Upper lobe of left lung (tissue), 6 donors: ENCODE measurements around the gene BLTP3A. TPM values are rescaled to one million over a fixed set of nuclear protein-coding genes. Genes with fewer than 3 reads are reported as not detected.
A peak's percentile ranks its signal among the peaks of the same experiment; 100 is the strongest.
"Not testable (repeated sequence)": the region's sequence is repeated elsewhere in the genome, so short reads cannot be mapped to it uniquely, and the experiment has no call there.

Source experiments
- ATAC-seq, 2 donors: fragments of 200-7000 bp; cut with Tn5 transposase; one replicate each; pipeline ENCODE4 v1.9.1; 2022; ENCODE audit warnings: mild to moderate bottlenecking in 2 of 2, moderate library complexity in 2 of 2; ENCODE audit not compliant: low FRiP score in 2 of 2
- DNase-seq, 2 donors: peaks; one replicate each; pipeline ENCODE4 v3.0.0-alpha.2; 2019 to 2020
- H3K27ac ChIP-seq, 4 donors: fragments of 200-600 bp; sonication (generic); one replicate each; pipeline ENCODE4 v1.5.1; 2016 to 2019
- H3K27me3 ChIP-seq, 4 donors: fragments of 200-600 bp; sonication (generic); one replicate each; pipeline ENCODE4 v1.5.1; 2017 to 2019
- H3K36me3 ChIP-seq, 4 donors: fragments of 200-600 bp; sonication (generic); one replicate each; pipeline ENCODE4 v1.5.1; 2016 to 2019
- H3K4me1 ChIP-seq, 4 donors: fragments of 200-600 bp; sonication (generic); one replicate each; pipeline ENCODE4 v1.5.1; 2018 to 2019
- H3K4me3 ChIP-seq, 4 donors: fragments of 200-600 bp; sonication (generic); one replicate each; pipeline ENCODE4 v1.5.1; 2017 to 2019; ENCODE audit warnings: mild to moderate bottlenecking in 2 of 4, moderate library complexity in 1 of 4
- H3K9me3 ChIP-seq, 4 donors: fragments of 200-600 bp; sonication (generic); one replicate each; pipeline ENCODE4 v1.5.1; 2018 to 2019
- CTCF ChIP-seq, 6 experiments: fragments of 450-650 bp in 4 of 6; fragments of 200-600 bp in 2 of 6; sonication (generic) in 2 of 6; IDR thresholded peaks; one replicate each; pipeline ENCODE4 v1.5.1; 2016 to 2019; ENCODE audit warnings: antibody characterized with exemption in 6 of 6
- EP300 ChIP-seq, 4 donors: sonication (generic); formaldehyde crosslinking; IDR thresholded peaks; one replicate each; pipeline ENCODE4 v1.5.1; 2017; ENCODE audit warnings: antibody characterized with exemption in 4 of 4, control low read depth in 2 of 4
- POLR2A ChIP-seq, 4 donors: fragments of 450-650 bp; IDR thresholded peaks; one replicate each; pipeline ENCODE4 v1.5.1; 2016 to 2017; ENCODE audit warnings: antibody characterized with exemption in 4 of 4, mild to moderate bottlenecking in 2 of 4
- POLR2AphosphoS5 ChIP-seq, 2 donors: sonication (generic); formaldehyde crosslinking; IDR thresholded peaks; one replicate each; pipeline ENCODE4 v1.5.1; 2017; ENCODE audit warnings: antibody characterized with exemption in 2 of 2
- WGBS, 2 donors: methylation state at CpG; one replicate each; pipeline ENCODE4 v1.1.5; 2017 to 2018; 5-methylcytosine and 5-hydroxymethylcytosine counted together
- total RNA-seq, 6 donors: library from RNA; depleted of rRNA in 4 of 6; stranded (reverse); fragments of >200 nt in 4 of 6; gene quantifications; one replicate each; pipeline versions ENCODE4 v1.1.0 to v1.2.1, GENCODE V29; 2016 to 2021
- donor health status: DM: no; HTN: no; CAD: no; lungs with moderate emphysema.
- donor health status: DM: no; HTN: yes; CAD: no; lungs with severe emphysema.

Gene BLTP3A
- total RNA-seq, 6 donors from 2014 or later: 10.5 to 23.0 (median 17.9) TPM

- Histone ChIP-seq H3K27ac (peak overlapping the region in 1 of 4 donors; percentile 7), H3K4me3 (no peak overlapping the region), H3K36me3 (peaks cover 21 to 88% (median 46%) of the 10 kb centered on the region in 4 donors), H3K4me1 (no peaks in the 10 kb centered on the region), H3K27me3 (no peaks in the 10 kb centered on the region), H3K9me3 (no peaks in the 10 kb centered on the region)
- ATAC-seq (no peak), DNase-seq (no peak)
- TF ChIP-seq POLR2A (IDR thresholded peaks at IDR 0.05) (no peak), POLR2AphosphoS5 (IDR thresholded peaks at IDR 0.05) (no peak), CTCF (IDR thresholded peaks at IDR 0.05) (no peak), EP300 (IDR thresholded peaks at IDR 0.05) (no peak)
- 86 to 96% methylated on average over 4 of the region's 4 CpGs for WGBS, 2 donors
Observed at GRCh38 chr6:34772940-34773339, 18.9 kb upstream of the BLTP3A start.

DNA sequence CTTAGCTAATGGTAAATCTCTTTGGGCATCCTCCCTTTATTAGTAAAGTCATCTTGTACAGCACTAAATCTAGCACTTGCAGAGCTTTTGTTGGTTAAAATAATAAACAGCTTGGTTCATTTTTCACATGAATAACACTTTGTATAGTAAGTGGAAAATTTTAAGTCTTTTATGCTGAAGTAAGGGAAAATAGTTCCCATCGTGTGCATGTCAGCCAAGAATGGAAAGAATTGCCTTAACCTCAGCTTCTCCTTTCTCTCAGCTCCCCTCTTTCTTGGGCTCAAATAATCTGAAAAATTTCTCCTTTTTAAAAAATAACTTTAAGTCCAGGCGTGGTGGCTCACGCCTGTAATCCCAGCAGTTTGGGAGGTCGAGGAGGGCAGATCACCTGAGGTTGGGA, 18.0 kb upstream of the BLTP3A start:
- no peak overlapping the region for H3K4me3 ChIP-seq

DNA sequence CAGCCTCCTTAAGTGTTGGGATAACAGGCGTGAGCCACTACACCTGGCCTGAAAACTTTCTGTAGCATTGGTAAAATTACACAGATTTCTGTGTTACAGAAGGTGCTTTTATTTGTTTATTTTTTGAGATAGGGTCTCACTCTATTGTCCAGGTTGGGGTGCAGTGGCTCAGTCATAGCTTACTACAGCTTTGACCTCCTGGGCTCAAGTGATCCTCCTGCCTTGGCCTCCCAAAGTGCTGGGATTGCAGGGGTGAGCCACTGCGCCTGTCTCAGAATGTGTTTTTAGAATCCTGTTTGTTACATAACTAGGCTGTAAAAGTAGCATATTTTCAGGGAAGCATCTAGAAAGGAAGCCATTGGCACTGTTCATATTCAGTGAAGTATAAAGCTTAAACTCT, 16.9 kb upstream of the BLTP3A start:
- Histone ChIP-seq H3K27me3 (no peaks in the 10 kb centered on the region), H3K27ac (no peak overlapping the region), H3K36me3 (peaks cover 10 to 73% (median 35%) of the 10 kb centered on the region in 4 donors), H3K4me1 (no peaks in the 10 kb centered on the region), H3K4me3 (no peak overlapping the region), H3K9me3 (no peaks in the 10 kb centered on the region)
- WGBS, 2 donors: 100% methylated on average over 2 of the region's 2 CpGs
- no peak for TF ChIP-seq CTCF (IDR thresholded peaks at IDR 0.05)
- no peak for TF ChIP-seq POLR2AphosphoS5 (IDR thresholded peaks at IDR 0.05)
- no peak for TF ChIP-seq POLR2A (IDR thresholded peaks at IDR 0.05)
- TF ChIP-seq EP300 (IDR thresholded peaks at IDR 0.05): no peak
- ATAC-seq (no peak), DNase-seq (no peak)

More for the DNA sequence above, 18.0 kb upstream of the BLTP3A start:
- ATAC-seq (no peak), DNase-seq (no peak)
- H3K36me3 ChIP-seq: peaks cover 18 to 83% (median 38%) of the 10 kb centered on the region in 4 donors
- peak overlapping the region in 1 of 4 donors; percentile 7 for H3K27ac ChIP-seq
- no peaks in the 10 kb centered on the region for H3K4me1 ChIP-seq
- TF ChIP-seq POLR2AphosphoS5 (IDR thresholded peaks at IDR 0.05): no peak
- TF ChIP-seq EP300 (IDR thresholded peaks at IDR 0.05): no peak
- no peak for TF ChIP-seq CTCF (IDR thresholded peaks at IDR 0.05)
- no peak for TF ChIP-seq POLR2A (IDR thresholded peaks at IDR 0.05)
- H3K27me3 ChIP-seq: no peaks in the 10 kb centered on the region
- 77 to 90% methylated on average over 4 of the region's 4 CpGs for WGBS, 2 donors
- H3K9me3 ChIP-seq: no peaks in the 10 kb centered on the region

- H3K36me3 ChIP-seq, H3K9me3 ChIP-seq, H3K4me3 ChIP-seq, H3K27ac ChIP-seq, H3K4me1 ChIP-seq, DNase-seq, H3K27me3 ChIP-seq, ATAC-seq: not testable (repeated sequence)
- WGBS, 2 donors: 92 to 94% methylated on average over 8 to 9 of the region's 9 CpGs
Observed at GRCh38 chr6:34785375-34785774, 6.5 kb upstream of the BLTP3A start.

GRCh38 chr6:34787152-34787551, 4.7 kb upstream of the BLTP3A start:
- not testable (repeated sequence) for DNase-seq, H3K9me3 ChIP-seq, H3K27ac ChIP-seq, H3K27me3 ChIP-seq, H3K4me1 ChIP-seq, ATAC-seq, H3K4me3 ChIP-seq, H3K36me3 ChIP-seq
- WGBS, 2 donors: 55 to 65% methylated on average over 2 of the region's 2 CpGs

GRCh38 chr6:34788111-34788510, 3.8 kb upstream of the BLTP3A start:
- WGBS, 2 donors: 97 to 100% methylated on average over 5 of the region's 5 CpGs
- ATAC-seq: no peak
- Histone ChIP-seq H3K4me1 (peaks cover 7 to 18% (median 9%) of the 10 kb centered on the region in 4 donors), H3K4me3 (no peak overlapping the region), H3K27me3 (no peaks in the 10 kb centered on the region), H3K9me3 (no peaks in the 10 kb centered on the region), H3K36me3 (no peaks in the 10 kb centered on the region), H3K27ac (no peak overlapping the region)
- TF ChIP-seq POLR2A (IDR thresholded peaks at IDR 0.05): no peak
- no peak for TF ChIP-seq POLR2AphosphoS5 (IDR thresholded peaks at IDR 0.05)
- DNase-seq: no peak
